Keratinocyte (primary cell): ENCODE results near the gene AJM1.

Experiments used
- CTCF ChIP-seq, 3 experiments: IDR thresholded peaks in 1 of 3; conservative IDR thresholded peaks in 1 of 3; optimal IDR thresholded peaks in 1 of 3; 2 replicates in 2 of 3; 3 replicates in 1 of 3; pipeline versions ENCODE3 to v1.5.1; 2011; ENCODE audit warnings: low read length in 3 of 3, mild to moderate bottlenecking in 3 of 3, moderate library complexity in 2 of 3, control low read depth in 1 of 3, inconsistent platforms in 1 of 3; ENCODE audit not compliant: insufficient read depth in 2 of 3; ENCODE audit errors: extremely low read depth in 1 of 3
- EZH2 ChIP-seq: IDR thresholded peaks from one replicate; pipeline ENCODE4 v1.6.1; 2012; ENCODE audit warnings: inconsistent platforms, mild to moderate bottlenecking, low read length, moderate library complexity

- no peak for TF ChIP-seq EZH2
- TF ChIP-seq CTCF (optimal IDR thresholded peaks at IDR 0.05 in 1 of 3, IDR thresholded peaks at IDR 0.05 in 1 of 3, conservative IDR thresholded peaks at IDR 0.05 in 1 of 3; ENCODE audit: extremely low read depth in 1 of 3, insufficient read depth in 2 of 3, low read length in 3 of 3): peak in 1 of 3 experiments; percentile 6
Observed at GRCh38 chr9:136856541-136857141, 14.4 kb downstream of the AJM1 start.
